Measurements from ENCODE around the gene RIPOR3.

DNA sequence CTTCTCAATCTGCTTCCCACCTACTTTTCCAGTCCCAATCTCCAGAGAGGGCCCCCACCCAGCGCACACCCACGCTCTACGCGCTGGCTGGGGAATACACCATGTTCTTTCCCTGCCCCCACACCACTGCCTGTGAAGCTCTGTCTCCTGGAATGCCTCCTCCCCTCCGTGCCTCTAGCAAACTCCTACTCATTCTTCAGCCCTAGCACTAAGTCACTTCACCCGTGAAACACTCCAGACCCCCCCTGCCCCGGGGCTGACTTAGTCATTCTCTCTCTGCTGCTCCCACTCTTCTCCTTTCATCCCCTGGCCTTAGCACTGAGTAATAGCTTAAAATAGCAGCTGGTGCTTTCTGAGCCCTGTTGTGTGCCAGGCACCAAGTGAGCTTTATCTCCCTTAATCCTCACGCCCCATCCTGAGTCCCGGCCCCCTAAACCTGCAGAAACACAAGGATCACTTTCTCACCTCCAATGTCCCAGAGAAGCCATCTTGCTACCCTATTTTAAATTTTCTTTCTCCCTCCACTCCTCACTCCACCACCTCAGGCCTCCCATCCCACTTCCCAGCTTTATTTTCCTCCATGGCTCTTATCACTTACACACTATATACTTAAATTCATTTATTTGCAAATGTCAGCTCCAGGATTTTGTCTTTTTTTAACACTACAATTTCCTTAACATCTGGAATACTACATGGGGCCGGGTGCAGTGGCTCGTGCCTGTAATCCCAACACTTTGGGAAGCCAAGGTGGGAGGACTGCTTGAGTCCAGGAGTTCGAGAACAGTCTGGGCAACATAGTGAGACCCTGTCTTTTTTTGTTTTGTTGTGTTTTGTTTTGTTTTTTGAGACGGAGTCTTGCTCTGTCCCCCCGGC, 33.7 kb upstream of the RIPOR3 start:
- TF ChIP-seq POLR2A (IDR thresholded peaks at IDR 0.05; ENCODE audit: low read length) (no peak), GATA1 (IDR thresholded peaks at IDR 0.05; ENCODE audit: low read depth, low read length) (no peak)
